ENCODE results near the gene CFAP251. TPM values are rescaled to one million over a fixed set of nuclear protein-coding genes. Genes with fewer than 3 reads are reported as not detected.
A peak's percentile ranks its signal among the peaks of the same experiment; 100 is the strongest.

Gene CFAP251
- total RNA-seq, 1 experiment from 2014 or later = 3.8 TPM

DNA sequence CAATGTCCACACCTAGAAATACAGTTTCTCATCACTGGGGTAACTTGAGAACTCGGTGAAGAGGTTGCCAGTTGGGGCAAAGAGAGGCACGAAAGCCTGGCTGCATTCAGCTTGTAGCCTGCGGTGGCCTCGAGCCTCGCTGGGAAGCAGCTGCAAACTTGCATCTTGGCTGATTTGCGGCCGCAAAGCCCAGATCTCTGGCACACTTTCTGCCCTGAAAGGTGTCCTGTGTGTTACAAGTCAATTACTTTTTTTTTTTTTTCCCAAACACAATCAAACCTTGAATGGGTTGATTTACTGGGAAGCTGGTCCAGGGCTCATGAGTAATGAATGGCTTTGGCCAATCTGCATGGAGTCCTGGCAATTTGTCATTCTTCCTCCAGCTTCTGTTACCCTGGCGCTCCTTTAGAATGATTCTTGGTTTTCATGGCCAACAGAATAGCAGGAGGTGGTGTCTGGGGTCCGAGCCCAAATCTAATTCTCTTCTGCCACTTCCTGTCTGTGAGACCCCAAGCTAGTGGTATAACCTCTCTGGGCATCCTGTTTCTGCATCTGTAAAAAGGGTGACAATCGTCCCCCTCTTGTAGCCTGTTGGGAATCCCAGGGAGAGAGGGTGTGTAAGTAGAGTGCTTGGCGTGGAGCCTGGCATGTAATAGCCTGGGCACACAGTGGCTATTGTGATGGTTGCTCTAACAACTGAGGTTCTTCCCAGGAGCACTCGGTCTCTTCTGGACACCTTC lies 109.9 kb downstream of the CFAP251 start:
- Mint-ChIP-seq H3K27ac (ENCODE audit: unreplicated experiment) (no peak overlapping the region), H3K36me3 (ENCODE audit: insufficient read depth, unreplicated experiment) (peaks cover 18% of the 10 kb centered on the region), H3K4me3 (ENCODE audit: low read depth, unreplicated experiment) (no peak overlapping the region), H3K4me1 (ENCODE audit: low read depth, unreplicated experiment) (peaks cover 42% of the 10 kb centered on the region), H3K9me3 (ENCODE audit: low read depth, unreplicated experiment) (no peaks in the 10 kb centered on the region), H3K27me3 (ENCODE audit: unreplicated experiment) (no peaks in the 10 kb centered on the region)
- CTCF ChIA-PET = interaction anchor here (0.6 to 1.0 kb wide), 3 partner anchors 36 to 234 kb away, joined by 3 to 5 read pairs (median 3); no protein-coding TSS in a partner anchor
- no peak for DNase-seq
- TF ChIP-seq, protein P1, sequence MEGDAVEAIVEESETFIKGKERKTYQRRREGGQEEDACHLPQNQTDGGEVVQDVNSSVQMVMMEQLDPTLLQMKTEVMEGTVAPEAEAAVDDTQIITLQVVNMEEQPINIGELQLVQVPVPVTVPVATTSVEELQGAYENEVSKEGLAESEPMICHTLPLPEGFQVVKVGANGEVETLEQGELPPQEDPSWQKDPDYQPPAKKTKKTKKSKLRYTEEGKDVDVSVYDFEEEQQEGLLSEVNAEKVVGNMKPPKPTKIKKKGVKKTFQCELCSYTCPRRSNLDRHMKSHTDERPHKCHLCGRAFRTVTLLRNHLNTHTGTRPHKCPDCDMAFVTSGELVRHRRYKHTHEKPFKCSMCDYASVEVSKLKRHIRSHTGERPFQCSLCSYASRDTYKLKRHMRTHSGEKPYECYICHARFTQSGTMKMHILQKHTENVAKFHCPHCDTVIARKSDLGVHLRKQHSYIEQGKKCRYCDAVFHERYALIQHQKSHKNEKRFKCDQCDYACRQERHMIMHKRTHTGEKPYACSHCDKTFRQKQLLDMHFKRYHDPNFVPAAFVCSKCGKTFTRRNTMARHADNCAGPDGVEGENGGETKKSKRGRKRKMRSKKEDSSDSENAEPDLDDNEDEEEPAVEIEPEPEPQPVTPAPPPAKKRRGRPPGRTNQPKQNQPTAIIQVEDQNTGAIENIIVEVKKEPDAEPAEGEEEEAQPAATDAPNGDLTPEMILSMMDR (IDR thresholded peaks at IDR 0.05; ENCODE audit: unreplicated experiment) = no peak
- intact Hi-C loops (cut with micrococcal nuclease; ENCODE audit: unreplicated experiment) = loop anchor here (10.0 kb wide), 1 partner anchor 114 kb away; the partner anchor contains the start of gene CFAP251
- no TSS peak for BruUV-seq (replicated peaks)

DNA sequence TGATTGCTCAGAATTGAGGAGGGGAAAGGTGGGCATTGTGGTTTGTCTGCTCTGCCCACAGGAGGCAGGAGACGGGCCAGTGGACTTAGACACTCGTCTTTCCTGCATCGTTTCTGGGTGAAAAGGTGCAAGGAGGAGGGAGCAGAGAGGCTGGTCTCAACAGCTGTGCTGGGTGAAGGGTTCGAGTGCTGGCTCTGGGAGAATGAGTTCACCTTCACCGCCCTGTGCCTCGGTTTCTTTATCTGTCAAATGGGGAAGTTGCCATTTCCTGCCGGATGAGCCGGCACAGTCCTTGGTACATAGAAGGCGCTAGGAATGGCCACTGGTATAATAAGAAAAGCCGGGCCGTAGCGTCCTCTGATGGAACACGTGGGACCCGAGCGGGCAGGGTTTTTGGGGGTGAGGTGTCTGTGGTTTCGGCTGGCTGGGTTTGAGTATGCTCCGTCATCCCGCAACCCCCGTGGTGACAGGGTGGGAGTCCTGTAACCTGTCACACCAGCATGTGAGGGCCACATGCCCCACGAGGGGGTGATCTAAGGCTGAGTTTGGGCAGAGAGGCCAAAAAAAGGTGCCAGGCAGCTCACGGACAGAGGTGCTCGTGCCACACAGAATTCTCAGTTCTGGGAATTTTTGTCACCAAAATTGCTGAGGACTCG lies 110.6 kb downstream of the CFAP251 start:
- H3K27ac Mint-ChIP-seq (ENCODE audit: unreplicated experiment) = no peak overlapping the region
- BruUV-seq (replicated peaks) = no TSS peak
- CTCF ChIA-PET = interaction anchor here (1.0 kb wide), 1 partner anchor 37 kb away, joined by 5 read pairs; no protein-coding TSS in a partner anchor

DNA sequence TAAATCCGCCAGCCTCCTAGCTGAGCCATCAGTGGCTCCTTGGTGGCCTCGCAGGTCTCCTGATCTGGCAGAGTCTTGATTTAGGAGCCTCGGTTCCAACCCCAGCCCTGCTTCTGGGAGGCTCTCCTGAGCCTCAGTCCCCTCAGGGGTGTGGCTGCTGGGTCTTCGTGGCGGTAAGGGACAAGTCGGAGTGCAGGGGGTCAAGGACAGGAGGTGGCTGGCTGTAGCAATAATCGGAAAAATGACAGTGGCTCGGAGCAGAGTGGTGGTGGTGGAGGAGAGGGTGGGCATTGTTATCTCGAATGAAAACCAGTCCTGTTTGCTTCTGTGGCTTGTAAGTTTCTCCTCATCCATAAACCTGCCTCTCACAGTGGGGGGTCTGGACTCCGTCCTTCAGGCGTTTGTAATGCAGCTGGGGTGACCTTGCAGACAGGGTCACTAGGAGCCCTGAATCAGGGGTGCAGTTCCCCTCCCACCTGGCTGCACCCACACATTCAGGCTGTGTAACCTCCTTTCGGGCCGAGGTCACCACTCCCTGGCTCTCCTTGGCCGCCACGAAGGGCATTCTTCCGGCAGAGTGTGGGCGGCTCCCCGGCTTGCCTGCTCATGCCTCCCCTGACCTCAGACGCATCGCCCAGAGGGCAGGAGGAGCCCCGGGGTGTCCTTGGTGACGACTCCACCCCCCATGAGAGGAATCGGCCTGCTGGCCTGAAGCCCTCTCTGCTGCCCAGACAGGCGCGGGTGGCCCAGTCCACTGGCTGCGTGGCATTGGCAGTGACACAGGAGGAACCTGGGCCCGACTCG lies 111.4 kb downstream of the CFAP251 start:
- Mint-ChIP-seq H3K4me1 (ENCODE audit: low read depth, unreplicated experiment) (peaks cover 39% of the 10 kb centered on the region), H3K9me3 (ENCODE audit: low read depth, unreplicated experiment) (no peaks in the 10 kb centered on the region), H3K27ac (ENCODE audit: unreplicated experiment) (no peak overlapping the region), H3K36me3 (ENCODE audit: insufficient read depth, unreplicated experiment) (peaks cover 13% of the 10 kb centered on the region), H3K27me3 (ENCODE audit: unreplicated experiment) (no peaks in the 10 kb centered on the region), H3K4me3 (ENCODE audit: low read depth, unreplicated experiment) (no peak overlapping the region)
- no TSS peak for BruUV-seq (replicated peaks)
- no peak for DNase-seq
- intact Hi-C loops (cut with micrococcal nuclease; ENCODE audit: unreplicated experiment) = loop anchor here (10.0 kb wide), 1 partner anchor 115 kb away; the partner anchor contains the start of gene CFAP251
- CTCF ChIA-PET = no interaction called here
- TF ChIP-seq, protein P1 (IDR thresholded peaks at IDR 0.05; ENCODE audit: unreplicated experiment) = no peak

More for the DNA sequence above, 110.6 kb downstream of the CFAP251 start:
- no peaks in the 10 kb centered on the region for H3K27me3 Mint-ChIP-seq (ENCODE audit: unreplicated experiment)
- intact Hi-C loops (cut with micrococcal nuclease; ENCODE audit: unreplicated experiment) = loop anchor here (10.0 kb wide), 1 partner anchor 114 kb away; the partner anchor contains the start of gene CFAP251
- no peaks in the 10 kb centered on the region for H3K9me3 Mint-ChIP-seq (ENCODE audit: low read depth, unreplicated experiment)
- H3K4me1 Mint-ChIP-seq (ENCODE audit: low read depth, unreplicated experiment) = peaks cover 42% of the 10 kb centered on the region
- H3K4me3 Mint-ChIP-seq (ENCODE audit: low read depth, unreplicated experiment) = no peak overlapping the region
- TF ChIP-seq, protein P1 (IDR thresholded peaks at IDR 0.05; ENCODE audit: unreplicated experiment) = no peak
- DNase-seq = no peak
- H3K36me3 Mint-ChIP-seq (ENCODE audit: insufficient read depth, unreplicated experiment) = peaks cover 12% of the 10 kb centered on the region

DNA sequence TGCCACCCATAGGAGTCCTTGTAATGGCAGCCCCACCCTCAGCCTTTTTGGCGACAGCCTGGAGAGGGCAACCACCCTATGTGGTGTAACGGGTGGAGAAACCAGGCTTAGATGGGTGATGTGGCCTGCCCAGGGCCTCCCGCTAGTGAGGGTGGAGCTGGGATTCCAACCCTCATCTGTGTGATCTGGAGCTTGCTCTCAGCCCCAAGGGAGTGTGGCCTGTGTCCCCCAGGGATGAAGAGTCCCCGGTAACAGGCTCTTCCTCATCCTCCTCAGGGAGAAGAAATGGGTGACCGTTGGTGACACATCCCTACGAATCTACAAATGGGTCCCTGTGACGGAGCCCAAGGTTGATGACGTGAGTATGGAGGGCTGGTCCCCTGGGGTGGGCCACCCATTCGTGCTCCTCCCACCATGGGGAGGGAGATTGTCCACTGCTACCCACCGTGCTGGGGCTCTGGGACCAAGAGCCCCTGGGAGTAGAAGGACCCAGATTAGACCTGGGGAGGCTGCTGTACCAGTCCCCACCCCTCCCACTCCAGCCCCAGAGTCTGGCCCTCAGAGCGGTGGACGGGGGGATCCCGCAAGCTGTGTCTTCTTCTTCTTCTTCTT lies 112.1 kb downstream of the CFAP251 start:
- CTCF ChIA-PET = no interaction called here
- TF ChIP-seq, protein P1 (IDR thresholded peaks at IDR 0.05; ENCODE audit: unreplicated experiment) = no peak
- DNase-seq = peak; percentile 13
- Mint-ChIP-seq H3K27ac (ENCODE audit: unreplicated experiment) (no peak overlapping the region), H3K4me3 (ENCODE audit: low read depth, unreplicated experiment) (no peak overlapping the region), H3K4me1 (ENCODE audit: low read depth, unreplicated experiment) (peaks cover 43% of the 10 kb centered on the region), H3K27me3 (ENCODE audit: unreplicated experiment) (no peaks in the 10 kb centered on the region), H3K9me3 (ENCODE audit: low read depth, unreplicated experiment) (no peaks in the 10 kb centered on the region), H3K36me3 (ENCODE audit: insufficient read depth, unreplicated experiment) (peaks cover 13% of the 10 kb centered on the region)
- BruUV-seq (replicated peaks) = no TSS peak
- intact Hi-C loops (cut with micrococcal nuclease; ENCODE audit: unreplicated experiment) = no loop called here

All from Calu3 (cell line).